Measurements from ENCODE around the gene TRIO. TPM values are rescaled to one million over a fixed set of nuclear protein-coding genes. Genes with fewer than 3 reads are reported as not detected.

The TRIO gene
- total RNA-seq, 1 experiment from 2014 or later, result 68.4 TPM

- POLR2A ChIA-PET, result no interaction called here
- DNase-seq (ENCODE audit: low read depth, low spot score) (no peak), ATAC-seq (no peak)
- Histone ChIP-seq H3K4me1 (ENCODE audit: control insufficient read depth in 1 of 2, insufficient read depth in 2 of 2, low read length in 2 of 2) (0 out of 4 replicates have a peak, but pooled peaks cover 0 to 3% of the 10 kb centered on the region in 2 experiments), H3K9ac (ENCODE audit: low read length) (no peak overlapping the region), H3K27ac (ENCODE audit: low read depth, low read length) (no peak overlapping the region), H3K9me3 (ENCODE audit: control insufficient read depth in 1 of 2, insufficient read depth in 1 of 2, low read depth in 1 of 2, low read length in 2 of 2) (no peaks in the 10 kb centered on the region), H3K27me3 (ENCODE audit: insufficient read depth, low read length) (no peaks in the 10 kb centered on the region), H3K36me3 (ENCODE audit: control insufficient read depth in 1 of 2, insufficient read depth in 2 of 2, low read length in 2 of 2) (0 out of 4 replicates have a peak, but pooled peaks cover 0 to 3% of the 10 kb centered on the region in 2 experiments), H3K79me2 (ENCODE audit: insufficient read depth, low read length) (peaks cover 6% of the 10 kb centered on the region; the same call in 1 of the 2 replicates), H3K4me2 (ENCODE audit: low read length) (no peak overlapping the region), H2AFZ (ENCODE audit: low read depth, low read length, poor library complexity, severe bottlenecking) (no peak overlapping the region), H3K4me3 (replicated peaks in 1 of 2; ENCODE audit: low read depth in 1 of 2, low read length in 2 of 2) (no peak overlapping the region), H4K20me1 (ENCODE audit: insufficient read depth) (no peaks in the 10 kb centered on the region), H3K9me2 (ENCODE audit: insufficient read depth) (no peaks in the 10 kb centered on the region)
- CTCF ChIA-PET, result interaction anchor here (1.0 to 1.9 kb wide), 2 partner anchors 31 to 51 kb away, joined by 3 to 5 read pairs; no protein-coding TSS in a partner anchor
- TF ChIP-seq SP1 (IDR thresholded peaks at IDR 0.05; ENCODE audit: low read depth) (no peak), CEBPB (IDR thresholded peaks at IDR 0.05; ENCODE audit: low read depth) (no peak), POLR2A (IDR thresholded peaks at IDR 0.05; ENCODE audit: borderline replicate concordance, extremely low read depth, insufficient read depth, insufficient read length) (no peak), ZFX (IDR thresholded peaks at IDR 0.05) (no peak), EGR1 (IDR thresholded peaks at IDR 0.05; ENCODE audit: low read depth) (no peak)
- intact Hi-C loops (cut with micrococcal nuclease), result no loop called here
- RAD21 ChIA-PET (ENCODE audit: low non-redundant PET in 1 of 2, low total read pairs in 2 of 2, uncharacterized antibody in 2 of 2, unreplicated experiment in 2 of 2), result no interaction called here
- no TSS peak for BruUV-seq (replicated peaks)
These were observed 158.0 kb downstream of the TRIO start for GRCh38 chr5:14301186-14301585.

GRCh38 chr5:14302330-14302729 is 159.2 kb downstream of the TRIO start:
- POLR2A ChIA-PET, result no interaction called here
- H3K27me3 ChIP-seq (ENCODE audit: insufficient read depth, low read length), result no peaks in the 10 kb centered on the region
- RAD21 ChIA-PET (ENCODE audit: low non-redundant PET in 1 of 2, low total read pairs in 2 of 2, uncharacterized antibody in 2 of 2, unreplicated experiment in 2 of 2), result no interaction called here
- no peaks in the 10 kb centered on the region for H3K9me2 ChIP-seq (ENCODE audit: insufficient read depth)
- no peaks in the 10 kb centered on the region for H3K9me3 ChIP-seq (ENCODE audit: control insufficient read depth in 1 of 2, insufficient read depth in 1 of 2, low read depth in 1 of 2, low read length in 2 of 2)
- H4K20me1 ChIP-seq (ENCODE audit: insufficient read depth), result no peaks in the 10 kb centered on the region
- DNase-seq (ENCODE audit: low read depth, low spot score), result no peak
- 0 out of 4 replicates have a peak, but pooled peaks cover 0 to 3% of the 10 kb centered on the region in 2 experiments for H3K36me3 ChIP-seq (ENCODE audit: control insufficient read depth in 1 of 2, insufficient read depth in 2 of 2, low read length in 2 of 2)
- no peak for ATAC-seq
- CTCF ChIA-PET, result interaction anchor here (1.9 kb wide), 1 partner anchor 32 kb away, joined by 5 read pairs; no protein-coding TSS in a partner anchor
- no peak overlapping the region for H3K4me3 ChIP-seq (replicated peaks in 1 of 2; ENCODE audit: low read depth in 1 of 2, low read length in 2 of 2)
- peaks cover 6% of the 10 kb centered on the region; the same call in 1 of the 2 replicates for H3K79me2 ChIP-seq (ENCODE audit: insufficient read depth, low read length)
- no peak overlapping the region for H3K4me2 ChIP-seq (ENCODE audit: low read length)
- H2AFZ ChIP-seq (ENCODE audit: low read depth, low read length, poor library complexity, severe bottlenecking), result no peak overlapping the region
- TF ChIP-seq EGR1 (IDR thresholded peaks at IDR 0.05; ENCODE audit: low read depth) (no peak), SP1 (IDR thresholded peaks at IDR 0.05; ENCODE audit: low read depth) (no peak), EZH2phosphoT487 (IDR thresholded peaks at IDR 0.05; ENCODE audit: borderline replicate concordance) (no peak)
- BruUV-seq (replicated peaks), result no TSS peak
- intact Hi-C loops (cut with micrococcal nuclease), result no loop called here
- no peak overlapping the region for H3K27ac ChIP-seq (ENCODE audit: low read depth, low read length)
- 0 out of 4 replicates have a peak, but pooled peaks cover 0 to 3% of the 10 kb centered on the region in 2 experiments for H3K4me1 ChIP-seq (ENCODE audit: control insufficient read depth in 1 of 2, insufficient read depth in 2 of 2, low read length in 2 of 2)
- no peak overlapping the region for H3K9ac ChIP-seq (ENCODE audit: low read length)

All from HCT116 (cell line).